Right lobe of liver (tissue), 6 donors: Measurements from ENCODE around the gene SLC26A8. TPM values are rescaled to one million over a fixed set of nuclear protein-coding genes. Genes with fewer than 3 reads are reported as not detected.
"Not testable (repeated sequence)": the region's sequence is repeated elsewhere in the genome, so short reads cannot be mapped to it uniquely, and the experiment has no call there.

Experiments
- ATAC-seq, 4 donors: fragments of 200-7000 bp; cut with Tn5 transposase; one replicate each; pipeline ENCODE4 v1.9.1; 2020; ENCODE audit warnings: mild to moderate bottlenecking in 4 of 4, moderate library complexity in 4 of 4
- DNase-seq, 3 donors: peaks; one replicate each; pipeline ENCODE4 v3.0.0-alpha.2; 2020
- H3K27ac ChIP-seq, 3 donors: fragments of 200-600 bp; one replicate each; pipeline ENCODE4 v1.8.0; 2022
- H3K27me3 ChIP-seq, 2 donors: fragments of 200-600 bp; one replicate each; pipeline ENCODE4 v1.8.0; 2022
- H3K36me3 ChIP-seq, 4 donors: fragments of 200-600 bp; sonication (generic) in 1 of 4; one replicate each; pipeline versions ENCODE4 v1.5.1 to v1.8.0; 2017 to 2022; ENCODE audit warnings: control low read depth in 1 of 4
- H3K4me1 ChIP-seq, 4 donors: fragments of 200-600 bp; sonication (generic) in 1 of 4; one replicate each; pipeline versions ENCODE4 v1.5.1 to v1.8.0; 2017 to 2022; ENCODE audit warnings: control low read depth in 1 of 4
- H3K4me3 ChIP-seq, 3 donors: fragments of 200-600 bp; one replicate each; pipeline ENCODE4 v1.8.0; 2022
- H3K9me3 ChIP-seq, 4 donors: fragments of 200-600 bp; sonication (generic) in 1 of 4; one replicate each; pipeline versions ENCODE4 v1.5.1 to v1.8.0; 2017 to 2022; ENCODE audit warnings: control low read depth in 1 of 4
- CTCF ChIP-seq, 4 donors: fragments of 200-600 bp in 3 of 4; fragments of 450-650 bp in 1 of 4; IDR thresholded peaks; one replicate each; pipeline versions ENCODE4 v1.5.1 to v1.8.0; 2016 to 2022; ENCODE audit warnings: antibody characterized with exemption in 4 of 4, mild to moderate bottlenecking in 2 of 4
- POLR2A ChIP-seq: fragments of 450-650 bp; IDR thresholded peaks from one replicate; pipeline ENCODE4 v1.6.1; 2017; ENCODE audit warnings: antibody characterized with exemption, mild to moderate bottlenecking
- WGBS: methylation state at CpG from one replicate; pipeline ENCODE4 v1.1.6; 2018; ENCODE audit warnings: low coverage, low lambda C conversion rate; ENCODE audit not compliant: insufficient coverage; ENCODE audit errors: missing lambda C conversion rate; 5-methylcytosine and 5-hydroxymethylcytosine counted together
- intact Hi-C, 2 donors: fragments of 100-400 bp; cut with DNase I; formaldehyde crosslinking; loops; one replicate each; pipeline versions ENCODE4 v1.11.2 to v1.14.1; 2022
- total RNA-seq, 6 experiments: library from RNA; depleted of rRNA in 2 of 6; stranded (reverse); fragments of >200 nt in 2 of 6; fragmentation: NEBNext Ultra II Directional in 3 of 6; extraction: Animal tissue kit (Norgen Biotek cat#: 25700) in 3 of 6; gene quantifications; one replicate each; pipeline versions ENCODE4 v1.1.0 to v1.2.4, GENCODE V29; 2016 to 2023
- donor health status: DM: no; HTN: yes; CAD: no.
- donor health status: DM: no; HTN: no; CAD: no.
- donor health status: DM: no; HTN: no; CAD: no.
- donor health status: DM: no; HTN: yes; CAD: no.
- donor health status: DM: no; HTN: yes; CAD: no.

The SLC26A8 gene
- total RNA-seq, 6 experiments from 2014 or later, result 0.06 to 0.33 (median 0.09) TPM

DNA sequence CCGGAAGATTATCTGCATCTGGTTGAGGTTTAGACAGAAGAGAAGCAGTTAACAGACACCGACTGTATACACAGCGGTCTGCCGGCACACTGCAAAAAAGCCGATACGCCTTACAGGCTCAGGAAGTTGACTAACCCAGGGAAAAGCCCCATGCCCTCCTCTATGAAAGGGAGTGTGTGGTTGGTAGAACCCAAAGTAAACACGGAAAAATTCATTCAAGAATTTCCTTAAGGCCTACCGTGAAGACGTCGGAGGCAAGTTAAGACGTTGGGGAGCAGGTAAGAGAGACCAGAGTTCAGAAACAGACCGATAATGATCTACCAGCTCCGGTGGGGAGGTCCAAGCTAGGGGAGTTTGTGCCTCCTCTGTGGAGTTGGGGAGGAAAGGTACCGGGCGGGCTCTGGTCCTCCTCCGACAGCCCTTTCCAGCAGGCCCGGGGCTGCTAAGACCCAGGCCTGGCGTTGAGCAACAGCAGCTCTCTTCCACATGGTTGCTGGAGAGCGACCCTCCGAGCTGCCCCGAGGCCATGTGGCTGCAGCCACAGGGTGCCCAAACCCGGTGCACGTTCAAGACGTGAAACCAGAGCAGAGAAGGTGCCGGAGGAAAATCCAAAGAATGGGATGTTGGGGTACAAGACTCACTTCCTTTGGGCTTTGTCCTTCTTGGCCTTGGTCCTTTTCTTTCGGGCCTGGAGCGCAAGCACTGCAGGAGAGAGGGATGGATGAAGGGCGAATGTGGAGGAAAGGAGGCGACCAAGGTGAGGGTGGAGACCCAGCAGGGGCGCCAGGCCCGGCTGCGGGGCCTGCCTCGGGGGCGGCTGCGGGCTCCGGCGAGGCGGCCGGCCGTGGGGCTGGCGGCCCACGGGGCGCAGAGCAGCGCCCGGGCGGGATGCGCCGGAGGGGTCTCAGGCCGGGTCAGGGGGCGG lies 104.4 kb downstream of the SLC26A8 start:
- TF ChIP-seq CTCF (IDR thresholded peaks at IDR 0.05) (no peak), POLR2A (no peak)
- WGBS, result under 1% methylated on average over 21 of the region's 50 CpGs
- Histone ChIP-seq H3K9me3 (no peaks in the 10 kb centered on the region), H3K4me3 (peak overlapping the region; percentile 64 to 89 (median 78)), H3K27ac (peak overlapping the region; percentile 45 to 76 (median 46)), H3K4me1 (peaks cover 0 to 14% (median 5%) of the 10 kb centered on the region in 4 donors), H3K27me3 (no peaks in the 10 kb centered on the region), H3K36me3 (peaks cover 0 to under 1% (median 0%) of the 10 kb centered on the region in 4 donors)
- DNase-seq (peak in 2 of 3 donors; percentile 34 to 65), ATAC-seq (peak; percentile 46 to 70 (median 52))
- intact Hi-C loops, result no loop called here

DNA sequence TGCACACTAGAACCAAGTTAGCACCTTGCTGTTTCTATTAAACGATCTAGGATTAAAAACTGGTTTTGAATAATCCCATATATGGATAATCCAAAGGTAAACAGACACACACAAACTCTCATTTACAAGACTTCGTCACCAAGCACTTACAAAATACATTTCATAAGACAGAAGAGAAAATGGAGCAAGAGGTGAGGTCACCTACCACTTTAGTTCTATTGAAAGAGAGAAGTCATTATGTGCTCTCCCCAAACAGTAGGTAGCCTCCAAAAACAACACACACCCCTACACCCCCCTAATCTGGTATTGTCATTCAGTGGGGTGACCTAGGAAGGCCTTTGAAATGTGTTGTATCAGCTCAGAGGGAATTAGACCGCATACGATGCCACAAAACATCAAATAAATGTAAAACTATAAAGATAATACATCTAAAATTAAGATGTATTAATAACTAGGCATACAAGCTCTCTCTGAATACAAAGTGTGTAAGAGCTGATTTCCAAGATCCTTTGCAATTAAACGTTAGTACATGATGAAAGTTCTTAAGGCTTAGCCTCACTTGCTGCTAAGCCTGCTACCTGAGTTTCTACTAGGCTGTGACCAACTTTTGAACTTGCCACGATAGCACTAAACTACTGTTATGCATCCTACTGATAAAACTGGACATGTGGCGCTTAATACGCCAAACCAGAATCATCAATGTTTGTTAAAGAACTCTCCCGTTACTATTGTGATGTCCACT lies 105.2 kb downstream of the SLC26A8 start:
- TF ChIP-seq POLR2A (peak; percentile 51), CTCF (IDR thresholded peaks at IDR 0.05) (no peak)
- DNase-seq (no peak), ATAC-seq (peak in 3 of 4 donors; percentile 8 to 42 (median 19))
- Histone ChIP-seq H3K27me3 (no peaks in the 10 kb centered on the region), H3K36me3 (peaks cover 0 to 5% (median 0%) of the 10 kb centered on the region in 4 donors), H3K4me1 (peaks cover 0 to 14% (median 5%) of the 10 kb centered on the region in 4 donors), H3K9me3 (no peaks in the 10 kb centered on the region), H3K27ac (peak overlapping the region; percentile 45 to 76 (median 46)), H3K4me3 (peak overlapping the region; percentile 64 to 89 (median 78))
- 9% methylated on average over 8 of the region's 9 CpGs for WGBS
- intact Hi-C loops, result no loop called here

DNA sequence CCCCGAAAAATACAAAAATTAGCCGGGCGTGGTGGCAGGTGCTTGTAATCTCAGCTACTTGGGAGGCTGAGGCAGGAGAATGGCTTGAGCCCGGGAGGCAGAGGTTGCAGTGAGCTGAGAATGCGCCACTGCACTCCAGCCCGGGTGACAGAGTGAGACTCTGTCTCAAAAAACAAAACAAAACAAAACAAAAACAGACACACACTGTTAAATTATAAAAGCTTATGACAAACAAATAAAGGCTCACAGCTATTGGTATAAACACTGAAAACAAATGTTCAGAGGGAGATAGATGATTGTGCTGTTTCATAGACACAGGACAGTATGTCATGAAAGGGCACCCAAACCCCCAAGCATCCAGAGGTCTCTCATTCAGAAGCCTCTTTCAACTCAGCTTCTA lies 107.5 kb downstream of the SLC26A8 start:
- H3K9me3 ChIP-seq, H3K4me1 ChIP-seq, H3K27ac ChIP-seq, H3K27me3 ChIP-seq, H3K36me3 ChIP-seq, H3K4me3 ChIP-seq, DNase-seq, ATAC-seq, intact Hi-C loops: not testable (repeated sequence)
- 82% methylated on average over 6 of the region's 6 CpGs for WGBS

- no peak for ATAC-seq
- Histone ChIP-seq H3K36me3 (peaks cover 0 to 5% (median 0%) of the 10 kb centered on the region in 4 donors), H3K9me3 (no peaks in the 10 kb centered on the region), H3K4me1 (peaks cover 0 to 9% (median 5%) of the 10 kb centered on the region in 4 donors), H3K4me3 (no peak overlapping the region), H3K27me3 (no peaks in the 10 kb centered on the region), H3K27ac (no peak overlapping the region)
- TF ChIP-seq POLR2A (no peak), CTCF (IDR thresholded peaks at IDR 0.05) (no peak)
- no peak for DNase-seq
- intact Hi-C loops, result no loop called here
- 97% methylated on average over 3 of the region's 3 CpGs for WGBS
These were observed 108.4 kb downstream of the SLC26A8 start for GRCh38 chr6:35916056-35916455.
